ENCODE results near the gene SAMM50. TPM values are rescaled to one million over a fixed set of nuclear protein-coding genes. Genes with fewer than 3 reads are reported as not detected.

Gene SAMM50
- total and polyA plus RNA-seq, 2 experiments from 2014 or later = 58.6 to 60.3 TPM

DNA sequence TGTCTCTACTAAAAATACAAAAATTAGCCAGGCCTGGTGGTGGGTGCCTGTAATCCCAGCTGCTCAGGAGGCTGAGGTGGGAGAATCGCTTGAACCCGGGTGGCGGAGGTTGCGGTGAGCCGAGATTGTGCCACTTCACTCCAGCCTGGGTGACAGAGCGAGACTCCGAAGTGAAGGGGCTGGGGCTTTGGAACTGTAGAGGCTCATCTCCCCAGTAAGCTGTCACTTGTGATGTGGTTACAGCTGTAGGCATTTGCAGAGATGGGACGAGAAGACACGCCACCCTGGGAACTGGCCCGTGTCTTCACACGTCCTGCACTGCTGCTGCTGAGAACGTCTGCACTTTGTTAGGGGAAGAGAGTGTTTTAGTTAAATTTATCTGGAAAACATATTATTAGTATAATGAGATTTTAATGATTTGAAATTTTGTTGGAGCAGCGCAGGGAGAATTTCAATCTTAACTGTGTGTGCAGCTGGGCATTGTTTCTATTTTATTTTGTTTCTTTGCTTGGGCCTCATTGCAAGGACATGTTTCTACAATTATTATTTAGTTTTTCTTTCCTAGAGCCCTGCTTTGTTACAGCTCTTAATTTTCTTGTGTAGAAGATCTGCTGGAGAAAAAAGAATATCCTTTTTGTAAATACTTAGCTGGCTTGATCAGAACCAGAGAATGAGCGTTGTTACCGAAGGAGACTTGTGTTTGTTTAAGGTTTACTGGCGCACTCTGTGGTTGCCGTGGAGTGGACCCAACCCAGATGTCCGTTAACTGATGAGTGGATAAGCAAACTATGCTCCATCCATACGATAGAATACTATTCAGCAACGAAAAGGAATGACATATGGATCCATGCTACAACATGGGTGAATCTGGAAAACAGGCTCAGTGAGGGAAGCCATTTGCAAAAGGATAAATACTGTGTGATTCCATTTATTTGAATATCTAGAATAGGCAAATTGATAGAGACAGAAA, 87.3 kb downstream of the SAMM50 start (continued):
- TF ChIP-seq CTCF (conservative IDR thresholded peaks at IDR 0.05; ENCODE audit: low read depth in 2 of 2) (no peak), CREB1 (CRISPR knock-in tag; IDR thresholded peaks at IDR 0.05; ENCODE audit: low read depth) (no peak), EZH2phosphoT487 (IDR thresholded peaks at IDR 0.05; ENCODE audit: unreplicated experiment) (no peak), ZNF331 (CRISPR knock-in tag; IDR thresholded peaks at IDR 0.05; ENCODE audit: low read depth) (no peak), EZH2 (IDR thresholded peaks at IDR 0.05; ENCODE audit: low read depth, unreplicated experiment) (no peak), STAT1 (IDR thresholded peaks at IDR 0.05; ENCODE audit: unreplicated experiment) (no peak), JUNB (IDR thresholded peaks at IDR 0.05; ENCODE audit: unreplicated experiment) (no peak), NANOG (IDR thresholded peaks at IDR 0.05; ENCODE audit: borderline replicate concordance) (no peak)
- TF ChIP-seq, protein P1, sequence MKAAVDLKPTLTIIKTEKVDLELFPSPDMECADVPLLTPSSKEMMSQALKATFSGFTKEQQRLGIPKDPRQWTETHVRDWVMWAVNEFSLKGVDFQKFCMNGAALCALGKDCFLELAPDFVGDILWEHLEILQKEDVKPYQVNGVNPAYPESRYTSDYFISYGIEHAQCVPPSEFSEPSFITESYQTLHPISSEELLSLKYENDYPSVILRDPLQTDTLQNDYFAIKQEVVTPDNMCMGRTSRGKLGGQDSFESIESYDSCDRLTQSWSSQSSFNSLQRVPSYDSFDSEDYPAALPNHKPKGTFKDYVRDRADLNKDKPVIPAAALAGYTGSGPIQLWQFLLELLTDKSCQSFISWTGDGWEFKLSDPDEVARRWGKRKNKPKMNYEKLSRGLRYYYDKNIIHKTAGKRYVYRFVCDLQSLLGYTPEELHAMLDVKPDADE (IDR thresholded peaks at IDR 0.05) = no peak
- TF ChIP-seq, protein P2, sequence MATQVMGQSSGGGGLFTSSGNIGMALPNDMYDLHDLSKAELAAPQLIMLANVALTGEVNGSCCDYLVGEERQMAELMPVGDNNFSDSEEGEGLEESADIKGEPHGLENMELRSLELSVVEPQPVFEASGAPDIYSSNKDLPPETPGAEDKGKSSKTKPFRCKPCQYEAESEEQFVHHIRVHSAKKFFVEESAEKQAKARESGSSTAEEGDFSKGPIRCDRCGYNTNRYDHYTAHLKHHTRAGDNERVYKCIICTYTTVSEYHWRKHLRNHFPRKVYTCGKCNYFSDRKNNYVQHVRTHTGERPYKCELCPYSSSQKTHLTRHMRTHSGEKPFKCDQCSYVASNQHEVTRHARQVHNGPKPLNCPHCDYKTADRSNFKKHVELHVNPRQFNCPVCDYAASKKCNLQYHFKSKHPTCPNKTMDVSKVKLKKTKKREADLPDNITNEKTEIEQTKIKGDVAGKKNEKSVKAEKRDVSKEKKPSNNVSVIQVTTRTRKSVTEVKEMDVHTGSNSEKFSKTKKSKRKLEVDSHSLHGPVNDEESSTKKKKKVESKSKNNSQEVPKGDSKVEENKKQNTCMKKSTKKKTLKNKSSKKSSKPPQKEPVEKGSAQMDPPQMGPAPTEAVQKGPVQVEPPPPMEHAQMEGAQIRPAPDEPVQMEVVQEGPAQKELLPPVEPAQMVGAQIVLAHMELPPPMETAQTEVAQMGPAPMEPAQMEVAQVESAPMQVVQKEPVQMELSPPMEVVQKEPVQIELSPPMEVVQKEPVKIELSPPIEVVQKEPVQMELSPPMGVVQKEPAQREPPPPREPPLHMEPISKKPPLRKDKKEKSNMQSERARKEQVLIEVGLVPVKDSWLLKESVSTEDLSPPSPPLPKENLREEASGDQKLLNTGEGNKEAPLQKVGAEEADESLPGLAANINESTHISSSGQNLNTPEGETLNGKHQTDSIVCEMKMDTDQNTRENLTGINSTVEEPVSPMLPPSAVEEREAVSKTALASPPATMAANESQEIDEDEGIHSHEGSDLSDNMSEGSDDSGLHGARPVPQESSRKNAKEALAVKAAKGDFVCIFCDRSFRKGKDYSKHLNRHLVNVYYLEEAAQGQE (IDR thresholded peaks at IDR 0.05; ENCODE audit: unreplicated experiment) = no peak

DNA sequence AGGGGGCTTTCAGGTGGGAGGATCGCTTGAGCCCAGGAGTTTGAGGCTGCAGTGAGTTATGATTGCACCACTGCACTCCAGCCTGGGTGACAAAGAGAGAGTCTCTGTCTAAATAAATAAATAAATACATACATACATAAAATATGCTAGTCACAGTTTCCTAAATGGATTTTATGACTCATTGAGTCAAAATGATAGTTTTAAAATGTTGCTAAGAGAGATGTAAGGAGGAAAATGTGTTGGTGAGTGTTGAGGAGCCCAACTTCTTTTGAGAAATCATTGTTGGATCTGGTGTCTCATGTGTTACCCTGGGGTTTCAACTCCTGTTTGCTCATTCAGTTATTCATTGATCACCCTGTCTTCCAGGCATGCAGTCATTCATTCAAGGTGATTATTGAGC, 89.9 kb downstream of the SAMM50 start:
- Mint-ChIP-seq H3K4me1 (peaks cover 5% of the 10 kb centered on the region; the same call in 2 of the 3 replicates), H3K27ac (no peak overlapping the region), H3K36me3 (ENCODE audit: low read depth) (no peaks in the 10 kb centered on the region), H3K4me3 (no peak overlapping the region), H3K27me3 (ENCODE audit: insufficient read depth, low read depth, poor library complexity) (peaks cover 8% of the 10 kb centered on the region), H3K9me3 (no peaks in the 10 kb centered on the region)
- DNase-seq (ENCODE audit: low spot score) (no peak), ATAC-seq (no peak)
- Histone ChIP-seq H3K4me3 (no peak overlapping the region), H3K36me3 (ENCODE audit: insufficient read depth) (no peaks in the 10 kb centered on the region), H3K4me2 (no peak overlapping the region), H3K9me2 (ENCODE audit: insufficient read depth) (no peaks in the 10 kb centered on the region), H3K27ac (ENCODE audit: low read depth) (no peak overlapping the region), H3F3A (replicated peaks; ENCODE audit: low read depth) (no peaks in the 10 kb centered on the region), H4K20me1 (replicated peaks; ENCODE audit: insufficient read depth) (no peaks in the 10 kb centered on the region), H3K4me1 (ENCODE audit: insufficient read depth) (no peaks in the 10 kb centered on the region), H3K27me3 (ENCODE audit: insufficient read depth) (no peaks in the 10 kb centered on the region), H3K79me2 (replicated peaks; ENCODE audit: insufficient read depth) (no peaks in the 10 kb centered on the region), H2AFZ (no peak overlapping the region)
- TF ChIP-seq JUNB (IDR thresholded peaks at IDR 0.05; ENCODE audit: unreplicated experiment) (no peak), NANOG (IDR thresholded peaks at IDR 0.05; ENCODE audit: borderline replicate concordance) (no peak), EZH2 (IDR thresholded peaks at IDR 0.05; ENCODE audit: low read depth, unreplicated experiment) (no peak), ZNF114 (CRISPR knock-in tag; IDR thresholded peaks at IDR 0.05) (no peak), CTCF (conservative IDR thresholded peaks at IDR 0.05; ENCODE audit: low read depth in 2 of 2) (no peak), ZNF331 (CRISPR knock-in tag; IDR thresholded peaks at IDR 0.05; ENCODE audit: low read depth) (no peak), EZH2phosphoT487 (IDR thresholded peaks at IDR 0.05; ENCODE audit: unreplicated experiment) (no peak)
- TF ChIP-seq, protein P2 (IDR thresholded peaks at IDR 0.05; ENCODE audit: unreplicated experiment) = no peak
